SK-N-MC (cell line): ENCODE measurements around the gene INSIG1.

Source experiments
- EZH2 ChIP-seq: fragments of 200-600 bp; sonication (generic); IDR thresholded peaks from one replicate; pipeline ENCODE4 v1.6.1; 2017; ENCODE audit warnings: antibody characterized with exemption
- FOXP2 ChIP-seq: optimal IDR thresholded peaks from 2 replicates; pipeline ENCODE3; 2011; ENCODE audit warnings: mild to moderate bottlenecking, moderate library complexity; ENCODE audit not compliant: insufficient read depth; ENCODE audit errors: extremely low read length, control extremely low read depth
- POLR2AphosphoS5 ChIP-seq: IDR thresholded peaks from 2 replicates; pipeline ENCODE4 v1.6.1; 2012; ENCODE audit warnings: mild to moderate bottlenecking, low read depth, low read length, borderline replicate concordance

DNA sequence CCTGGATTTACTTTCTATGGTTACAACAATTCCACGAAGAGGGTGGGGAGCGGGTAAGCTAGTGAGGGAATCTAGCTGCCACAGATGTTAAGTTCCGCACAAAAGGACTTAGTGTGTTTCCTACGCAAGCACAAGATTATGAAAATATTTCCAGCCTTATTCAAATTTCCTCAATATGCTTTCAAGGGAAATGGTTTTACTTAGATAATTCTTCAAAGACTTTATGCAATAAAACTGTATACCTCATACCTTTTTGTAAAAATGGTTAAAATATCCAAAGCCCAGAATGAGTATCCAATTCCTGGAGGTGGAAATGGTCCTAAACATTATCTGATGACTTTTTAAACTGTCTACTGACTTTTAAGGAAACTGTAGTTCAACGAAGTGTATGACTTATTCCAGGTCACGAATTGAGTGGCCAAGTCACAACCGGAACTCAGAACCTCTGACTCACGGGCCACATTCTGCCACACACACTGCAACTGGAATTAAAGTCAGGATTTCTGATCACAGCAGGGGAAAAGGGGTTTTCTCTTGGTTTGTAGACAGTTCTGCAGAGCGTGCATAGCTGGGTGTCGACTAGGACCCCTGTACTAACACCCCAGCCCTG, 20.2 kb upstream of the INSIG1 start:
- TF ChIP-seq EZH2: no peak
- no peak for TF ChIP-seq POLR2AphosphoS5
- TF ChIP-seq FOXP2: no peak
